ENCODE data around the gene SGTA.

DNA sequence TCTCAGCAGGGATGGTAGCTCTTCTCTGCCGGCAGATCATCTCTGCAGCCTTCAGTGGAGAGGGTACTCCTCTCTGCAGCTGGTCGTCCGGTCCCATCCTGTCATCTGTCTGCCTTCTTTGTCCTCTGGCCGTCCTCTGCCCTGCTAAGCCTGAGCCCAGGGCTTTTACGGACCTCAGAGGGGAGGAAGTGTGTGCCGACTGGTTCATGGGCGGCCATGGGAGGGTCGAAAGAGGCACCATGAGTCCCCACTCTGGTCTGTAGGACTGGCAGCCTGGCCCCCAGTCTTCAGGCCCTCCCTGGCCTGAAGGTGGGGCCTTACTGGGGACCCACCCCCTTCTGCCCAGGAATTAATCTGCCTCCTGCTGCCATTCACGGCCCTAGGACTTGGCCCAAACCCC lies 40.6 kb upstream of the SGTA start:
- TF ChIP-seq CTCF (optimal IDR thresholded peaks at IDR 0.05 in 1 of 3, IDR thresholded peaks at IDR 0.05 in 1 of 3, conservative IDR thresholded peaks at IDR 0.05 in 1 of 3; ENCODE audit: extremely low read depth in 1 of 3, insufficient read depth in 2 of 3, low read length in 3 of 3) = no peak
- TF ChIP-seq EZH2 (IDR thresholded peaks at IDR 0.05; ENCODE audit: low read length) = no peak

Data from keratinocyte (primary cell).